ENCODE results near the gene PEX3. TPM values are rescaled to one million over a fixed set of nuclear protein-coding genes. Genes with fewer than 3 reads are reported as not detected.

Gene PEX3
- total RNA-seq, 2 experiments from 2014 or later: 29.3 to 31.3 TPM

DNA sequence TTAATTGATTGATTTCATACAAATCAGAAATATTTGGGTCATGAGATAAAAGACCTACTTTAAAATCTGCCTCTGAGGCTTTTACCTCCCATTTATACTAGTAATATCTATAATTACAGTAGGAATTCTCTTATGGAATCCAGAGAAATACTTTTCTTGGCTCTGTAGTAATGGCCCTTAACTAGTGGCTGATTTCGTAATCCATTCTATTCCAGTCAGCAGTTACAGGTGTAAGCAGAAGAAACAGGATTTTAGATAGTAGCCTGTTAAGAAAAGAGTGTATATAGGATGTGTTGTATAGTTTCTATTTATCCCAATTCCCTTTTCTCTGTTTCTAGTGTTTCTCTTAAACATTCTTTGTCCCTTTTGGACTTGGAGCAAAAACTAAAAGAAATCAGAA, 21.2 kb downstream of the PEX3 start:
- no peak overlapping the region for H3K27ac Mint-ChIP-seq
- no peaks in the 10 kb centered on the region for H3K4me1 Mint-ChIP-seq
- peaks cover 2% of the 10 kb centered on the region for H3K9me3 Mint-ChIP-seq
- no peak overlapping the region for H3K4me3 Mint-ChIP-seq
- DNase-seq: no peak
- no peaks in the 10 kb centered on the region for H3K27me3 Mint-ChIP-seq
- peaks cover 46% of the 10 kb centered on the region for H3K36me3 Mint-ChIP-seq

- H3K27ac Mint-ChIP-seq: no peak overlapping the region
- H3K9me3 Mint-ChIP-seq: no peaks in the 10 kb centered on the region
- no peak overlapping the region for H3K4me3 Mint-ChIP-seq
- H3K36me3 Mint-ChIP-seq: peaks cover 29% of the 10 kb centered on the region
- H3K4me1 Mint-ChIP-seq: no peaks in the 10 kb centered on the region
- H3K27me3 Mint-ChIP-seq: no peaks in the 10 kb centered on the region
- no peak for DNase-seq
Measured at GRCh38 chr6:143476545-143476944, 25.9 kb downstream of the PEX3 start.

GRCh38 chr6:143478479-143479062, 28.0 kb downstream of the PEX3 start:
- Mint-ChIP-seq H3K27me3 (no peaks in the 10 kb centered on the region), H3K27ac (no peak overlapping the region), H3K9me3 (no peaks in the 10 kb centered on the region), H3K4me1 (no peaks in the 10 kb centered on the region), H3K36me3 (peaks cover 19% of the 10 kb centered on the region), H3K4me3 (no peak overlapping the region)
- no peak for DNase-seq

DNA sequence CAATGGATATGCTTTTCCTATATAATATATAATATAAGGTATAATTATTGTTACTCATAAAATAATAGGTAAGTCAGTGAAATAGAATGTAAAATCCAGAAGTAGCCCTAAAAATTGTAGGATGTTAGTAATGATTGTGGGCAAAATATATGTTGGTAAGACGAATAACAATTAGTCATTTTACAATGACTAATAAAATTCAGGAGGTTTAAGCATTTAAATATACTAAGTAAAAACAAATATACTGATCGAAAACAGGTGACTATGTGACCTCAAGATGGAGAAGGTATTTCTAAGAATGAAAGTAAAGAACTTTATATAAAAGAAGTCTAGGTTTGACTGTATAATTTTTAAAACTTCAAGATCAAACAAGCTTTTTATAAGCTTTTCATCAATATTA, 32.0 kb downstream of the PEX3 start:
- no peak overlapping the region for H3K27ac Mint-ChIP-seq
- H3K9me3 Mint-ChIP-seq: no peaks in the 10 kb centered on the region
- H3K27me3 Mint-ChIP-seq: no peaks in the 10 kb centered on the region
- H3K4me1 Mint-ChIP-seq: no peaks in the 10 kb centered on the region
- H3K36me3 Mint-ChIP-seq: peaks cover 10% of the 10 kb centered on the region
- H3K4me3 Mint-ChIP-seq: no peak overlapping the region
- DNase-seq: no peak

- DNase-seq: no peak
- no peaks in the 10 kb centered on the region for H3K4me1 Mint-ChIP-seq
- peaks cover 5% of the 10 kb centered on the region for H3K36me3 Mint-ChIP-seq
- H3K27ac Mint-ChIP-seq: no peak overlapping the region
- no peak overlapping the region for H3K4me3 Mint-ChIP-seq
- H3K27me3 Mint-ChIP-seq: no peaks in the 10 kb centered on the region
- no peaks in the 10 kb centered on the region for H3K9me3 Mint-ChIP-seq
Measured at GRCh38 chr6:143485967-143486366, 35.4 kb downstream of the PEX3 start.

- H3K36me3 Mint-ChIP-seq: peaks cover 5% of the 10 kb centered on the region
- no peak overlapping the region for H3K27ac Mint-ChIP-seq
Measured at GRCh38 chr6:143486752-143487151, 36.1 kb downstream of the PEX3 start.

GRCh38 chr6:143490244-143490643, 39.6 kb downstream of the PEX3 start:
- H3K27me3 Mint-ChIP-seq: no peaks in the 10 kb centered on the region
- peaks cover 2% of the 10 kb centered on the region for H3K36me3 Mint-ChIP-seq
- DNase-seq: no peak
- no peaks in the 10 kb centered on the region for H3K9me3 Mint-ChIP-seq
- no peak overlapping the region for H3K27ac Mint-ChIP-seq
- no peak overlapping the region for H3K4me3 Mint-ChIP-seq
- no peaks in the 10 kb centered on the region for H3K4me1 Mint-ChIP-seq

More at GRCh38 chr6:143486752-143487151, 36.1 kb downstream of the PEX3 start:
- H3K9me3 Mint-ChIP-seq: no peaks in the 10 kb centered on the region
- no peak for DNase-seq
- H3K4me1 Mint-ChIP-seq: no peaks in the 10 kb centered on the region
- H3K4me3 Mint-ChIP-seq: no peak overlapping the region
- H3K27me3 Mint-ChIP-seq: no peaks in the 10 kb centered on the region

GRCh38 chr6:143490775-143491174, 40.2 kb downstream of the PEX3 start:
- DNase-seq: no peak
- Mint-ChIP-seq H3K4me3 (no peak overlapping the region), H3K27ac (no peak overlapping the region), H3K36me3 (peaks cover 2% of the 10 kb centered on the region), H3K27me3 (no peaks in the 10 kb centered on the region), H3K9me3 (no peaks in the 10 kb centered on the region), H3K4me1 (no peaks in the 10 kb centered on the region)

GRCh38 chr6:143496974-143497373, 46.4 kb downstream of the PEX3 start:
- Mint-ChIP-seq H3K27ac (no peak overlapping the region), H3K36me3 (peaks cover 18% of the 10 kb centered on the region), H3K4me3 (no peak overlapping the region), H3K9me3 (no peaks in the 10 kb centered on the region), H3K27me3 (no peaks in the 10 kb centered on the region), H3K4me1 (peaks cover 9% of the 10 kb centered on the region)
- no peak for DNase-seq

GRCh38 chr6:143498428-143498827, 47.8 kb downstream of the PEX3 start:
- Mint-ChIP-seq H3K4me3 (no peak overlapping the region), H3K27ac (no peak overlapping the region), H3K4me1 (peaks cover 9% of the 10 kb centered on the region), H3K27me3 (no peaks in the 10 kb centered on the region), H3K9me3 (no peaks in the 10 kb centered on the region), H3K36me3 (peaks cover 18% of the 10 kb centered on the region)
- no peak for DNase-seq

DNA sequence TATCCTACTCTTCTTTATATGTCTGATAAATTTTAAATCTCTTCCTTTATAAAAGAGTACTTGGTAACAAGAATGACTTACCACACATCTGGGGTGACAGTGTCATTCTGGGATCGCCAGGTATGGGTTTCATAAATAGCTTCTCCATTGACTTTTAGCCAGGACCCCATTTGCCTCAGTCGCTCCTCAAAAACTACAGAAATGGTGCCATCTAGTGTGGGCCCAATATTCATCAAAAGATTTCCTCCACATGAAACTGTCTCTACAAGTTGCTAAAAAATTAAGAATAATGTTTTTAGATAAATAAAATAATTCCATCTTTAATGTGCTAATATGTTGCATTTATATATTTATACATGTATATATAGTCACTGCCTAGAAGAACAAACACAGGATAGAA, 51.2 kb downstream of the PEX3 start:
- Mint-ChIP-seq H3K27ac (no peak overlapping the region), H3K4me3 (no peak overlapping the region), H3K27me3 (no peaks in the 10 kb centered on the region), H3K4me1 (peaks cover 9% of the 10 kb centered on the region), H3K9me3 (no peaks in the 10 kb centered on the region), H3K36me3 (peaks cover 29% of the 10 kb centered on the region)
- no peak for DNase-seq

DNA sequence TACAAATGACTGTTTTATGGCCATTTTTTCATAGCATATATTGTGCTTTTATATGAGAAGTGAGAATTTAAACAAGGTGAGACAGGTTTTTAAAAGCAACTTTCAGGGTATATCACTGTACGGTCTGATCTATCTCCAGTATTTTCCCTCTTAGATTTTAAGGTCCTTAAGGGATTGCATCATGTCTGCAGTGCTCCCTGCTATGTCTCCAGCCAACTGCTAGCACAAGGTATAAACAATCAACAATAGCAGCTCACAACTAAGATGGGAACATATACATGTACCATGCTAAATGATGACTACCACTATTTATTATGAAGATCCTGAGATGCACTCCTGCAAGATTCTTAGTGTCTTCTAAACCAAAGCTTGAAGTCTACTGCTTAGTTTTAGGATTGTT, 53.8 kb downstream of the PEX3 start:
- no peaks in the 10 kb centered on the region for H3K9me3 Mint-ChIP-seq
- DNase-seq: no peak
- H3K4me3 Mint-ChIP-seq: no peak overlapping the region
- H3K36me3 Mint-ChIP-seq: peaks cover 15% of the 10 kb centered on the region
- H3K27ac Mint-ChIP-seq: no peak overlapping the region
- no peaks in the 10 kb centered on the region for H3K4me1 Mint-ChIP-seq
- H3K27me3 Mint-ChIP-seq: no peaks in the 10 kb centered on the region

DNA sequence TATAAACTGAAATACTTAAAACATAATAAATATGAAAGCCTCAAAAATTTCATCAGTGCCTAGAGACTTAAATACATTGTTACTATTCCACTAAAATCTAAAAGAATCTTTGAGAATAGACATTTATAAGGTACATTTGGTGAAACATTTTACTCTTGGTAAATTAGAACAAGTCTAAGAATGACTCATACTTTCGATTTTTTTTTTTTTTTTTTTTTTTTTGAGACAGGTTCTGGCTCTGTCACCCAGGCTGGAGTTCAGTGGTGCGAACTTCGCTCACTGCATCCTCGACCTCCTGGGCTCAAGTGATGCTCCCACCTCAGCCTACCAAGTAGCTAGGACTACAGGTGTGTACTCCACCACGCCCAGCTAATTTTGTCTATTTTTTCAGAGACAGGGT, 54.5 kb downstream of the PEX3 start:
- no peak overlapping the region for H3K4me3 Mint-ChIP-seq
- H3K9me3 Mint-ChIP-seq: no peaks in the 10 kb centered on the region
- no peaks in the 10 kb centered on the region for H3K27me3 Mint-ChIP-seq
- no peak for DNase-seq
- H3K36me3 Mint-ChIP-seq: peaks cover 12% of the 10 kb centered on the region
- no peak overlapping the region for H3K27ac Mint-ChIP-seq
- no peaks in the 10 kb centered on the region for H3K4me1 Mint-ChIP-seq

GRCh38 chr6:143505537-143505936, 54.9 kb downstream of the PEX3 start:
- Mint-ChIP-seq H3K36me3 (peaks cover 11% of the 10 kb centered on the region), H3K9me3 (no peaks in the 10 kb centered on the region), H3K4me1 (no peaks in the 10 kb centered on the region), H3K4me3 (no peak overlapping the region), H3K27ac (no peak overlapping the region), H3K27me3 (no peaks in the 10 kb centered on the region)
- no peak for DNase-seq

- peaks cover 4% of the 10 kb centered on the region for H3K4me1 Mint-ChIP-seq
- no peak for DNase-seq
- H3K27ac Mint-ChIP-seq: no peak overlapping the region
- H3K36me3 Mint-ChIP-seq: peaks cover 17% of the 10 kb centered on the region
- no peaks in the 10 kb centered on the region for H3K27me3 Mint-ChIP-seq
- no peaks in the 10 kb centered on the region for H3K9me3 Mint-ChIP-seq
- no peak overlapping the region for H3K4me3 Mint-ChIP-seq
Measured at GRCh38 chr6:143506199-143506598, 55.6 kb downstream of the PEX3 start.

DNA sequence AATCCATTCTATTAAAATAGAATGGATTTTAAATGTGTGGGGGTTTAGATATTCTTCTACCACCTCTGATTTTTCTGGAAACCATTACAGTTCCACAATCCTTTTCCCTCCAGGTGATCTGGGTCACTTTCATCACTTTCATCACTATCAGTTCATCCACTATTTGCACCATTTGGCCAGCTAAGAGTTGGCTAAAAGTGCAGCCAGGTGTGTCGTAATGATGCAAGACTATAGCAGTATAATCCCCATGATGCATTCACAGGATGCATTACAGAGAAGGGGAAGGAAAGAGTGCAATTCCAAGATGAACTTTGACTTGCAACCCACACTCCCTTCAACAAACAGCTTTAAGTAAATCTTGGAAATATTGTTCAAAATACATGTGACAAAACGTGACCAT, 56.0 kb downstream of the PEX3 start:
- Mint-ChIP-seq H3K4me1 (peaks cover 4% of the 10 kb centered on the region), H3K27me3 (no peaks in the 10 kb centered on the region), H3K4me3 (no peak overlapping the region), H3K36me3 (peaks cover 17% of the 10 kb centered on the region), H3K27ac (no peak overlapping the region), H3K9me3 (no peaks in the 10 kb centered on the region)
- DNase-seq: no peak

Measured in activated naive CD8-positive, alpha-beta T cell treated with anti-CD3 and anti-CD28 coated beads for 36 hours (primary cell).